Measurements from ENCODE around the gene JAG1. TPM values are rescaled to one million over a fixed set of nuclear protein-coding genes. Genes with fewer than 3 reads are reported as not detected.
A peak's percentile ranks its signal among the peaks of the same experiment; 100 is the strongest.

The JAG1 gene
- polyA plus RNA-seq (2011; rRNA removed) (90.0 and 141 TPM in 2 replicates), polyA plus RNA-seq (2017; fragmentation: RNase III; extraction: RNeasy Plus Mini Kit Qiagen cat#74134 plus additional on column Dnase treatment) (75.7 to 80.9 TPM (median 80.8 TPM) in 3 replicates), polyA minus RNA-seq (2011; rRNA and poly(A)+ RNA removed) (334 and 370 TPM in 2 replicates)
- polyA plus RNA-seq (2012; cell fraction: cytosol; rRNA removed) = 34.0 and 43.4 TPM in 2 replicates
- polyA plus RNA-seq (2012; cell fraction: nucleus; rRNA removed) = 147 and 253 TPM in 2 replicates

- ChIA-PET CTCF (interaction anchor here (0.6 to 4.7 kb wide), 76 partner anchors 10 to 1137 kb away, joined by 3 to 37 read pairs (median 5); no protein-coding TSS in a partner anchor), POLR2A (interaction anchor here (0.5 to 6.1 kb wide), 47 partner anchors 9 to 920 kb away, joined by 3 to 79 read pairs (median 5); partner anchors contain the start of genes MKKS and SLX4IP)
- WGBS (ENCODE audit: missing lambda C conversion rate) = 1% methylated on average over 27 of the region's 84 CpGs
- peak within 1 kb of the TSS; percentile 91 for H3K4me2 ChIP-seq
- FAIRE-seq (no peak), DNase-seq (ENCODE audit: low read depth in 1 of 2, low spot score in 1 of 2) (peak; percentile 97 to 99), ATAC-seq (peak; percentile 73 to 76)
- H3K9me3 ChIP-seq = no peaks in the 10 kb centered on the region
- H3K4me1 ChIP-seq = peaks cover 33% of the 10 kb centered on the region
- H3K27ac ChIP-seq = peak within 1 kb of the TSS; percentile 95 to 97
- H3K4me3 ChIP-seq = peak within 1 kb of the TSS; percentile 92
- TF ChIP-seq TP53 (CRISPR knock-in tag; IDR thresholded peaks at IDR 0.05) (0 out of 2 replicates have a peak, but pooled peaks have one; percentile 34), CHD4 (IDR thresholded peaks at IDR 0.05; ENCODE audit: borderline replicate concordance) (no peak), MAX (IDR thresholded peaks at IDR 0.05) (peak; percentile 69), NR3C1 (IDR thresholded peaks at IDR 0.05) (no peak), RFX5 (IDR thresholded peaks at IDR 0.05) (no peak), HES2 (IDR thresholded peaks at IDR 0.05) (no peak), ZC3H11A (IDR thresholded peaks at IDR 0.05) (no peak), PBX3 (IDR thresholded peaks at IDR 0.05) (peak; percentile 63), ATOH8 (CRISPR knock-in tag; IDR thresholded peaks at IDR 0.05; ENCODE audit: low read depth) (no peak), NFE2L2 (conservative IDR thresholded peaks at IDR 0.05; ENCODE audit: low read length) (no peak), FOXS1 (CRISPR knock-in tag; IDR thresholded peaks at IDR 0.05) (no peak), EHMT2 (IDR thresholded peaks at IDR 0.05; ENCODE audit: low read depth) (no peak), POLR2A (IDR thresholded peaks at IDR 0.05; ENCODE audit: low read length) (peak; percentile 98), FOSL2 (IDR thresholded peaks at IDR 0.05) (no peak), FOSL2 (CRISPR knock-in tag; IDR thresholded peaks at IDR 0.05) (peak; percentile 33; the same call in 1 of the 2 replicates), EP300 (IDR thresholded peaks at IDR 0.05) (peak in 1 of 2 experiments; percentile 10; a peak in 2 of 5 replicates), ESRRA (IDR thresholded peaks at IDR 0.05; ENCODE audit: borderline replicate concordance, low read length) (no peak), MYC (IDR thresholded peaks at IDR 0.05; ENCODE audit: borderline replicate concordance, low read length) (no peak), CBX2 (IDR thresholded peaks at IDR 0.05; ENCODE audit: borderline replicate concordance, low read depth) (no peak), GATA3 (IDR thresholded peaks at IDR 0.05; ENCODE audit: borderline replicate concordance) (peak; percentile 34; the same call in 1 of the 2 replicates), HOXB13 (CRISPR knock-in tag; IDR thresholded peaks at IDR 0.05; ENCODE audit: low read depth) (no peak), MAFK (IDR thresholded peaks at IDR 0.05; ENCODE audit: partially characterized antibody) (no peak), BHLHE40 (IDR thresholded peaks at IDR 0.05; ENCODE audit: low read depth, low read length) (no peak), CHD2 (IDR thresholded peaks at IDR 0.05; ENCODE audit: low read length, partially characterized antibody) (peak; percentile 36), USF2 (IDR thresholded peaks at IDR 0.05) (no peak), RCOR1 (IDR thresholded peaks at IDR 0.05; ENCODE audit: low read depth, low read length) (no peak), E2F6 (IDR thresholded peaks at IDR 0.05; ENCODE audit: borderline replicate concordance, low read depth) (no peak; the same call in 1 of the 2 replicates), ZSCAN20 (CRISPR knock-in tag; IDR thresholded peaks at IDR 0.05) (no peak), ZFP36 (IDR thresholded peaks at IDR 0.05; ENCODE audit: borderline replicate concordance, partially characterized antibody) (no peak), ELK1 (IDR thresholded peaks at IDR 0.05; ENCODE audit: low read depth, low read length) (no peak), HMGXB4 (CRISPR knock-in tag; IDR thresholded peaks at IDR 0.05; ENCODE audit: borderline replicate concordance) (0 out of 2 replicates have a peak, but pooled peaks have one; percentile 68), FOSB (CRISPR knock-in tag; IDR thresholded peaks at IDR 0.05) (no peak), RAD21 (conservative IDR thresholded peaks at IDR 0.05 in 1 of 2, IDR thresholded peaks at IDR 0.05 in 1 of 2) (peak; percentile 0 to 14; a peak in 1 of 5 replicates)
Measured at GRCh38 chr20:10673842-10674683, at the start of gene JAG1. JAG1 (minus strand) TSS chr20:10673999; CDS start chr20:10673530, 469 bp downstream.
